Thyroid gland (tissue), 4 donors: ENCODE results near the gene SFXN5. TPM values are rescaled to one million over a fixed set of nuclear protein-coding genes. Genes with fewer than 3 reads are reported as not detected.

Source experiments
- DNase-seq, 2 donors: peaks; one replicate each; pipeline ENCODE4 v3.0.0-alpha.2; 2019
- H3K27ac ChIP-seq, 3 donors: fragments of 200-600 bp; sonication (generic); 1 replicate in 2 of 3; 2 replicates in 1 of 3; pipeline ENCODE4 v1.5.1; 2016 to 2019; ENCODE audit warnings: mild to moderate bottlenecking in 1 of 3, moderate library complexity in 1 of 3
- H3K27me3 ChIP-seq: fragments of 200-600 bp; sonication (generic); one replicate; pipeline ENCODE4 v1.5.1; 2019
- H3K36me3 ChIP-seq, 2 donors: fragments of 200-600 bp; sonication (generic); one replicate each; pipeline ENCODE4 v1.5.1; 2016 to 2019
- H3K4me1 ChIP-seq, 2 donors: fragments of 200-600 bp; sonication (generic); one replicate each; pipeline ENCODE4 v1.5.1; 2017 to 2019
- H3K4me3 ChIP-seq, 3 donors: fragments of 200-600 bp; sonication (generic); replicated peaks in 1 of 3; 1 replicate in 2 of 3; 2 replicates in 1 of 3; pipeline ENCODE4 v1.5.1; 2016; ENCODE audit warnings: mild to moderate bottlenecking in 1 of 3
- H3K9me3 ChIP-seq: fragments of 200-600 bp; sonication (generic); one replicate; pipeline ENCODE4 v1.5.1; 2017
- POLR2A ChIP-seq, 2 donors: fragments of 450-650 bp; IDR thresholded peaks; one replicate each; pipeline ENCODE4 v1.6.1; 2017; ENCODE audit warnings: antibody characterized with exemption in 2 of 2, mild to moderate bottlenecking in 2 of 2, moderate library complexity in 1 of 2
- WGBS, 2 donors: methylation state at CpG; one replicate each; pipeline ENCODE4 v1.1.5; 2017; 5-methylcytosine and 5-hydroxymethylcytosine counted together
- intact Hi-C: fragments of 100-400 bp; cut with DNase I; formaldehyde crosslinking; loops from one replicate; pipeline ENCODE4 v1.15.1; 2023
- total RNA-seq, 4 donors: library from RNA; depleted of rRNA; stranded (reverse); fragments of >200 nt; gene quantifications; one replicate each; pipeline ENCODE4 v1.2.3, GENCODE V29; 2016
- TF ChIP-seq, protein P1 (sequence below), 6 experiments: fragments of 200-600 bp in 3 of 6; fragments of 450-650 bp in 3 of 6; sonication (generic) in 3 of 6; IDR thresholded peaks; one replicate each; pipeline ENCODE4 v1.5.1; 2016 to 2019; ENCODE audit warnings: antibody characterized with exemption in 6 of 6, mild to moderate bottlenecking in 2 of 6, inconsistent platforms in 1 of 6, moderate library complexity in 1 of 6

SFXN5 gene
- total RNA-seq, 4 donors from 2014 or later, result 10.3 to 17.2 (median 16.5) TPM

DNA sequence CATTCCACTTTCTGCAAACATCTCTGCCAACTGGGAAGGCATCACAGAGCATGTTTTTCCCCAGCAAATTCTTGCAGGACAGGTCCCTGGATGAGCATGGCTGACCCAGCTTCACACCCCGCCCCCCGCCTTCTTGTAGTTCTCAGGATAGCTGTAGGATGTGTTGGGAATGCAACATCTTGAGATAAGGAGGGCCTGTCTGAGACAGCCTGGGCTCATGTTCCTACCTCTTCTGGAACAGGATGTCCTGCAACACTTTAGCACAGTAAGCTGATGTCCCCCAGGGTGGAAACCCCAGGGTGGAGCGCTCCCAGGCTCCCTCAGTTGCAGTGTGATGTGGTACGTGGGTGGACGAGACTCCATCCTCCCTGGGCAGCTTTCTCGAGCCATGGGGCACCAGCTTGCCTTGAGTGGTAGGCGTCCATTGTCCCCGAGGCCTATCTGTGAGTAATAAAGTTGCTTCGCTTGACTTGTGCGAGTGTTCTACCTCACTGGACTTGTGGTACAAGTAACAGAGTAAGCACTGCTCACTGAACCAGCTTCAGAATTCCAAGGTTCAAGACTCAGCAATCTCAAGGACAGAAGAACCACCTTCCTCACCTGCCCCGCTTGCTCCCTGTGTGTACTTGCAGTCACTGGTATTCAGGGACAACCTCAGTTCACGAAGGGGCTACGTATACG lies 105.6 kb downstream of the SFXN5 start:
- H3K9me3 ChIP-seq, result no peaks in the 10 kb centered on the region
- H3K4me3 ChIP-seq, result no peak overlapping the region
- 85 to 90% methylated on average over 10 to 14 of the region's 14 CpGs for WGBS, 2 donors
- H3K27ac ChIP-seq, result no peak overlapping the region
- no peaks in the 10 kb centered on the region for H3K27me3 ChIP-seq
- no peaks in the 10 kb centered on the region for H3K4me1 ChIP-seq
- no peak for DNase-seq
- no peak for TF ChIP-seq POLR2A (IDR thresholded peaks at IDR 0.05)
- TF ChIP-seq, protein P1, sequence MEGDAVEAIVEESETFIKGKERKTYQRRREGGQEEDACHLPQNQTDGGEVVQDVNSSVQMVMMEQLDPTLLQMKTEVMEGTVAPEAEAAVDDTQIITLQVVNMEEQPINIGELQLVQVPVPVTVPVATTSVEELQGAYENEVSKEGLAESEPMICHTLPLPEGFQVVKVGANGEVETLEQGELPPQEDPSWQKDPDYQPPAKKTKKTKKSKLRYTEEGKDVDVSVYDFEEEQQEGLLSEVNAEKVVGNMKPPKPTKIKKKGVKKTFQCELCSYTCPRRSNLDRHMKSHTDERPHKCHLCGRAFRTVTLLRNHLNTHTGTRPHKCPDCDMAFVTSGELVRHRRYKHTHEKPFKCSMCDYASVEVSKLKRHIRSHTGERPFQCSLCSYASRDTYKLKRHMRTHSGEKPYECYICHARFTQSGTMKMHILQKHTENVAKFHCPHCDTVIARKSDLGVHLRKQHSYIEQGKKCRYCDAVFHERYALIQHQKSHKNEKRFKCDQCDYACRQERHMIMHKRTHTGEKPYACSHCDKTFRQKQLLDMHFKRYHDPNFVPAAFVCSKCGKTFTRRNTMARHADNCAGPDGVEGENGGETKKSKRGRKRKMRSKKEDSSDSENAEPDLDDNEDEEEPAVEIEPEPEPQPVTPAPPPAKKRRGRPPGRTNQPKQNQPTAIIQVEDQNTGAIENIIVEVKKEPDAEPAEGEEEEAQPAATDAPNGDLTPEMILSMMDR (IDR thresholded peaks at IDR 0.05), result no peak
- intact Hi-C loops, result no loop called here
- H3K36me3 ChIP-seq, result no peaks in the 10 kb centered on the region

DNA sequence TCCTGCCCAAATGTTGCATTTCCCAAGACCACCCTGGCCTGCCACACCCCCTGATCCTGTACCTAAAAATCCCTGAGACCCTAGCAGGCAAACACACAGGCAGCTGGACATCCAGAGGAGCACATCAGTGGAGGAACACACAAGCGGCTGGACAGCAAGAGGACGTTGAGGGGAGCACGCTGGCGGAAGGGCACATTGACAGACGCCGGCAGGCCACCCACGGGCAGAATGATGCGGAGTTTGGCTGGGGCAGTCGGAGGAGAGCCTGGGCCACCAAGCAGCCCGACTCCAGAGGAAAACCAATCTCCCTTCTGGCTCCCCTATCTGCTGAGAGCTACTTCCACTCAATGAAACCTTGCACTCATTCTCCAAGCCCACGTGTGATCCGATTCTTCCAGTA lies 106.5 kb downstream of the SFXN5 start:
- intact Hi-C loops, result no loop called here
- no peaks in the 10 kb centered on the region for H3K36me3 ChIP-seq
- no peak overlapping the region for H3K4me3 ChIP-seq
- no peak overlapping the region for H3K27ac ChIP-seq
- H3K27me3 ChIP-seq, result no peaks in the 10 kb centered on the region
- no peak for DNase-seq
- WGBS, 2 donors, result 83% methylated on average over 8 to 12 of the region's 12 CpGs
- H3K9me3 ChIP-seq, result no peaks in the 10 kb centered on the region
- TF ChIP-seq, protein P1 (IDR thresholded peaks at IDR 0.05), result no peak
- no peak for TF ChIP-seq POLR2A (IDR thresholded peaks at IDR 0.05)
- H3K4me1 ChIP-seq, result no peaks in the 10 kb centered on the region

- intact Hi-C loops, result no loop called here
- Histone ChIP-seq H3K36me3 (no peaks in the 10 kb centered on the region), H3K9me3 (no peaks in the 10 kb centered on the region), H3K4me3 (no peak overlapping the region), H3K4me1 (no peaks in the 10 kb centered on the region), H3K27me3 (no peaks in the 10 kb centered on the region), H3K27ac (no peak overlapping the region)
- no peak for DNase-seq
- WGBS, 2 donors, result 89 to 93% methylated on average over 6 of the region's 6 CpGs
- TF ChIP-seq, protein P1 (IDR thresholded peaks at IDR 0.05), result no peak
- TF ChIP-seq POLR2A (IDR thresholded peaks at IDR 0.05), result no peak
These were observed 107.4 kb downstream of the SFXN5 start for GRCh38 chr2:72964146-72964525.

DNA sequence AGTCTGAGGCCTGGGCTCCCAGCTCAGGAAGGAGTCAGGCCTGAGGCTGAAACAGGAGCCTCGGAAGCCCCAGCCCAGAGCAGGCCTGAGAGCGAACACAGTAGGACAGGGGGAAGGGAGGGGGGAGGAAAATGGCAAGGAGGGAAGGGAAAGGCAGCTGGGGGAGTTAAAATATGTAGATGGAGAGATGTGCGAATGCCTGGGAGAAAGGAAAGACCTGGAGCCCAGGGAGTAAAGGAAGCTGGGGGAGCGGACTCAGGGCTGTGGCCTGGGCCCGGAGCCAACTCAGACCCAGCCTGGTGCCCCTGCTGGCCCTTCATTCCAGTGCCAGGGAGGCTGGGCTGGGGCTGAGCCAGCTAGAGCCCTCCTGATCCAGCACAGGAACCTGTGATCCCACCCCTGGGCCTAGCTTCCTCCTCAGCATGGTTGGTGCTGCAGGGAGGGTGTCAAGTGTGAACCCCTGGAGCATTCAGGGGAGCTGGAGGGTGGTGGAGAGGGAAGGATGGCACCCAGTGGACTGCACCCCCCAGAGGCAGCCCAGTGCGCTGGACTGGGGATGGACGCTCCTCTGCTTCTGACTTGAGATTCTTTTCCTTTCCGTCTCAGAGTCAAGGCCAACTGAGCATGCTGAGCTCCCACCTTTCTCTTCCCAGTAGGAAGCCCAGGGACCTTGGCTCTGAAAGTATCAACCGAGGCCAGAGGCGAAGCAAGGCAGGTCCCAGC lies 107.9 kb downstream of the SFXN5 start:
- no peaks in the 10 kb centered on the region for H3K36me3 ChIP-seq

More for the DNA sequence above, 107.9 kb downstream of the SFXN5 start:
- Histone ChIP-seq H3K9me3 (no peaks in the 10 kb centered on the region), H3K4me1 (no peaks in the 10 kb centered on the region), H3K27ac (no peak overlapping the region), H3K27me3 (no peaks in the 10 kb centered on the region), H3K4me3 (no peak overlapping the region)
- intact Hi-C loops, result no loop called here
- DNase-seq, result no peak
- no peak for TF ChIP-seq POLR2A (IDR thresholded peaks at IDR 0.05)
- TF ChIP-seq, protein P1 (IDR thresholded peaks at IDR 0.05), result no peak
- WGBS, 2 donors, result 80 to 88% methylated on average over 10 of the region's 10 CpGs
